HTERT RPE-1 (cell line): ENCODE data around the gene GEMIN7.

Experiments used
- in situ Hi-C: fragments of 300-500 bp; cut with MboI; formaldehyde crosslinking; loops from 4 replicates; pipeline ENCODE4 v1.14.3; 2020; ENCODE audit warnings: low sequenced_read_pairs

Gene GEMIN7

DNA sequence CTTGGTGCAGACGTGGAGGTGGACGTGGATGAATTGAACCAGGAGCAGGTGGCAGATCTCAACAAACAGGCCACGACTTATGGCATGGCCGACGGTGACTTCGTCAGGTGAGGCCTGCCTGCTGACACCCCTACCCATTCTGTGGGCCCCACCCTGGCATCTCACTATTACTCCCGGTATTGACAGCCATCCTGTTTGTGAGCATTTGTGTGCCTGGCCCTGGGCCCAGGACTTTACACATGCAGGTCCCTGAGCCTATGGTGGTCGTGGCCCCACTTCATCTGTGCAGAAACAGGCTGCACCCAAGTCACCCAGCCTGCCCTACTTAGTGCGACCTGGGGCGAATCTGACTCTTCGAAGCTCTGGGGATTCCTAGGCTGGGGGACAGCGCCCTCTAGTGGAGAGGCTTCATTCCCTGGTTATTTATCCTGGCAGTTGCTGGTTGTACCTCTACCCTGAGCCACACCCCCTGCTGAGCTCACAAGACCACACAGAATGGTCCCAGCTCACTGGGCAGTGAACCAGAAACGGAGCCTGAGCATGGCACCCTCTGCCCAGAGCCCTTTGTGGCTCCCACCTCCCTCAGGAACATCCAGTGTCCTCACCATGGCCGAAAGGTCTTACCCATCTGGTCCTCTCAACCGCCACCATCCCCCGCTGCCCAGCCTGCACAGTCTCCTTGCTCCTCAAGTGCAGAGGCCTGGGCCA, 19.6 kb upstream of the GEMIN7 start:
- in situ Hi-C loops = no loop called here

DNA sequence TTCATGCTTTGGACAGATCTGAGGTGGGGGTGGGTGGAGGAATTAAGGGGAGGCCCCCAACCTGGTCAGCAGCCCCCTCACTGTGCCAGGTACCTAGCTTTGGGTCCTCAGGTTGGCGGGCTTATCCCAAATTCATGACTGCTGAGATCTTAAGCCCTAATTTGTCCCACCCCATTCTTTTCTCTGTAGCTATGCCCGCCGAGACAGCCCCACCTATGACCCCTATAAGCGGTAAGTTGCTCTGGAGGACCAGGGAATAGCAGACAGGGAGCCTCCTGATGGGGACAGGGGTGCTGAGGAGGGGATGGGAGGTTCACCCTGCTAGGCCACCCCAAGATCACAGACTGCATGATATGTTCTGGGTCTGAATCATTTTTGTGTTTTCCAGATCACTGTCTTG, 17.1 kb upstream of the GEMIN7 start:
- in situ Hi-C loops = no loop called here

DNA sequence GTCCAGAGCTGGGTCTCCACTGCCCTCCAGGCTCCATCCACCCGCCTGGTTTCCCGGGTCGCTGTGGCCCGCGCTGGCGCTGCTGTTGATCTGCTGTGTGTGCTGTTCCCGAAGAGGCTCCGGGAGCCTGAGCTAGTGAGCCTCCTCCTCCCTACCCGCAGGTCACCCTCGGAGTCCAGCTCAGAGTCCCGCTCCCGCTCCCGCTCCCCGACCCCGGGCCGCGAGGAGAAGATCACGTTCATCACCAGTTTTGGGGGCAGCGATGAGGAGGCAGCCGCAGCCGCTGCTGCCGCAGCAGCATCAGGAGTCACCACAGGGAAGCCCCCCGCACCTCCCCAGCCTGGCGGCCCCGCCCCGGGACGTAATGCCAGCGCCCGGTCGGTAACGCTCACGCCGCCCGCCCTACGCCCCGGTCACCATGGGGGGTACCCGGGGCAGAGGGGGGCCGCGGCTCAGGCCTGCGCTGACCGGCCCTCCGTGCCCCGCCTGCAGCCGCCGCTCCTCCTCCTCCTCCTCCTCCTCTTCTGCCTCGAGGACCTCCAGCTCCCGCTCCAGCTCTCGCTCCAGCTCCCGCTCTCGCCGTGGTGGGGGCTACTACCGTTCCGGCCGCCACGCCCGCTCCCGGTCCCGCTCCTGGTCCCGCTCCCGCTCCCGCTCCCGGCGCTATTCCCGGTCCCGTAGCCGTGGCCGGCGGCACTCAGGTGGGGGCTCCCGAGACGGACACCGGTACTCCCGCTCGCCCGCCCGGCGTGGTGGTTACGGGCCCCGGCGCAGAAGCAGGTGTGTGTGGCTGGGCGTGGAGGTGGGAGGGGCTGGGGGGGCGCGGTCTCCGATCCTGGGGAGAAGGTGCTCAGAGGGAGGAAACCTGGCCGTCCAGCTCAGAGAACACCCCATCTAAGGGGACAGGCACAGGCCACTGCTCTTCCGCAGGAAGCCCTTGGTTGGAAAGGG, 14.9 kb upstream of the GEMIN7 start:
- in situ Hi-C loops = no loop called here

DNA sequence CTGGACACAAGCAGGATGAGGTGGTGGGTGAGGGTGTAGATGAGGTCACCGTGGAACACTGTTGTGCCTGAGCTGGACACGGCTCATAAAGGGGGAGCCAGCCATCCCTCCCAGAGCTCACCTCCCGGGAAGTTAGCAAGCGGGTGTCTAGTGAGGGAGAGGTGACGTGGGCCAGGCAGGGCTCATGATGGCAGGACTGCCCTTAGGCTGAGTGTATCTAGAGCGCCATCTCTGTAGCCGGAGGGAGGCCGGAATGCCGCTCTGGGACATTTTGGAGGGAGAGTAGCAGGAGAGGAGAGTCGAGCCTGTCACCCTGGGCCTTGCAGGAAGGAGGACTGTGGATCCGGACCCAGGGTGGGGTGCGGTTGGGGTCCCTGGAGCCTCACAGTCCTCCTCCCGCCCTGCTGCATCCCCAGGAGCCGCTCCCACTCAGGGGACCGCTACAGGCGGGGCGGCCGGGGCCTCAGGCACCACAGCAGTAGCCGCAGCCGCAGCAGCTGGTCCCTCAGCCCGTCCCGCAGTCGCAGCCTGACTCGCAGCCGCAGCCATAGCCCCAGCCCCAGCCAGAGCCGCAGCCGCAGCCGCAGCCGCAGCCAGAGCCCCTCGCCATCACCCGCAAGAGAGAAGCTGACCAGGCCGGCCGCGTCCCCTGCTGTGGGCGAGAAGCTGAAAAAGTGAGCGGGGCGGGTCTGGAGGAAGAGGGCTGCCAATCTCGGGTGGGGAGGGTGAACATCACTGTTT, 12.0 kb upstream of the GEMIN7 start:
- in situ Hi-C loops = no loop called here

DNA sequence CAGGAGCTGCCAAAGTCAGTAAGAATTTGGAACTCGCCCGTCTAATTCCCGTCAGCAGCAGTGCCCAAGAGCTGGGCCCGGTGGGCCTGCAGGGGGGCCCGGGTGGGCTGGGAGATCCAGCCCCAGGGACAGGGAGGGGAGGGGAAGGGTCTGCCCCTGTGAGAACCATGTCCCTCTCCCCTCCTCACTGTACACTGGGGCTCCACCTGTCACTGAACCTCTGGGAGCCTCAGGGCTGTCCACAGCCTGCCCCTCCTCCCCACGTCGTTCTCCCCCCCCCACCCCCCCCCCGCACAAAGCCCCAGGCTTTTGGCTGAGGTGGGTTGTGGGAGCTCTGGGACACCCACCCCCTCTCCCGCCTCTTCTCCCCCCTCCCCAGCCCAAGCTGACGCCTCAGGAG, 11.0 kb upstream of the GEMIN7 start:
- in situ Hi-C loops = no loop called here

DNA sequence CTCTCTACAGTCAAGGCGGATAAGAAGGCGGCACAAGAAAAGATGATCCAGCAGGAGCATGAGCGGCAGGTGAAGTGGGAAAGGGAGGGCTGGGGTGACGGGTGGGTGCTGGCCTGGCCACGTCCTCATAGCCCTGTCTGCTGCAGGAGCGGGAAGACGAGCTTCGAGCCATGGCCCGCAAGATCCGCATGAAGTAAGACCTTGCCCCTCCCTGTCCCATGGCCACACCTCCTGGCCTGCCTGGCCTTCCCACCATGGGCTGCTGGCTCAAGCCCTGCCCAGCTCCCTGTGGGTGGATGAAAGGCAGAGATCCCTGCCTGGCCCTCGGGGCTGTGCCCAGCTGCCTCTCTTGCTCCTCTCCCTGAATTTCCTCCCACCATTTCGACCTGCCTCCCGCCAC, 10.0 kb upstream of the GEMIN7 start:
- in situ Hi-C loops = no loop called here

DNA sequence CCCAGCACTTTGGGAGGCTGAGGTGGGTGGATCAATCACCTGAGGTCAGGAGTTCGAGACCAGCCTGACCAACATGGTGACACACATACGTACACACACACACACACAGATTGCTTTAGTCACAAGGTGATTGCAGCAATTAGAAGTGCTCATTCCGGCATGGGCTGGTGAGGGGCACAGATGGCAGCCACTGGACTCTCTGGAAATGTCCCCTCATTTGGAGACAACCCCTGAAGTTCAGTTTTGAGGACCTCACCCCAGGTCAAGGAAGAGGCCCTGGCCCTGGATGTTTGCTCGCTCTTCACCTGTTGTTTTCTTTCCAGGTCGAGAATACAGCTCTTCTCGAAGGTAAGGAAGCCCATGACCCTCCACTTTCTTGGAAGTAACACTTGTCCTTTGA, 8.8 kb upstream of the GEMIN7 start:
- in situ Hi-C loops = no loop called here

DNA sequence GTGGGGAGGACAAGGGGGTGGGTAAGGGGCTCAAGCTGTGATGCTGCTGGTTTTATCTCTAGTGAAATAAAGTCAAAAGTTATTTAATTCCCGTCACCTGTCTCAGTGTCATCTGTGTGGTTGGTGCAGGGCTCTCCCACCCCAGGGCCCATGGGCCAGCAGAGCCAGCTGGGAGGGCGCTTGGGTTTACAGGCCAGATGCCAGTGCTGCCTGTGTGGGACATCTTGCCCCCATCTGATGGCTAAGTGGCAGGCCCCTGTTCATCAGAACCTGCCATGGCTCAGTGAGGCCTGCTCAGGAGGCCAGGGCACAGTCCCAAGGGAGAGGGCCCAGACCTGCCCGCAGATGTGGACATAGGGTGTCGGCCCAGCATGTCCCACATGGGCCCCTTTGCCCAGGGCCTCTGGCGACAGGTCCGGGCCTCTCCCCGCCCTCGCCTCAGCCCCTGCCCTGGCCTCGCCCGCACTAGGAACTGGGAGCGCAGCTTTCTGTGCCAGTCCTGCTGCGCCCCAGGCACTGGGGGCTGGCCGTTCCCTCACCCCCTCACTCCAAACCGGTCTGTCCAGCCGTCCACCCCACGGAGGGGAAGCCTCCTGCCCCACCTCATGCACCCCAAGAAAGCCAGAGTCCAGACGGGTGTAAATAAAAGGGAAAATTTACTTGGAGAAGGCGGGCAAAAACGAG, 8.1 kb upstream of the GEMIN7 start:
- in situ Hi-C loops = no loop called here

DNA sequence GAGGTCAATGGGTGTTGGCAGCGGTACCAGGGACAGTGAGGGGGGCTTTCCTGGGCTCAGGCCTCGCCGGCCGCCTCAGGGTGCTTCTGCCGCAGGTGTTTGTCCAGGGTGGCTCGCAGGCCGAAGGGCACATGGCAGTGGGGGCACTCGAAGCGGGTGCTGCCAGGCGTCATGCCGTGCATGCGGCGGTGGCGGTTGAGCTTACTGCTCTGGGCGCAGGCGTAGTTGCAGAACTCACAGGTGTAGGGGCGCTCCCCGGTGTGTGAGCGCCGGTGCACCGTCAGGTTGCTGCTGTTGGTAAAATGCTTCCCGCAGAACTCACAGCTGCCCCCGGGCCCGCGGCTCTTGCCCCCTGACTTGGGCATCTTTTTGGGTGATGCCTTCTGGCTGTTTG, 7.5 kb upstream of the GEMIN7 start:
- in situ Hi-C loops = no loop called here

DNA sequence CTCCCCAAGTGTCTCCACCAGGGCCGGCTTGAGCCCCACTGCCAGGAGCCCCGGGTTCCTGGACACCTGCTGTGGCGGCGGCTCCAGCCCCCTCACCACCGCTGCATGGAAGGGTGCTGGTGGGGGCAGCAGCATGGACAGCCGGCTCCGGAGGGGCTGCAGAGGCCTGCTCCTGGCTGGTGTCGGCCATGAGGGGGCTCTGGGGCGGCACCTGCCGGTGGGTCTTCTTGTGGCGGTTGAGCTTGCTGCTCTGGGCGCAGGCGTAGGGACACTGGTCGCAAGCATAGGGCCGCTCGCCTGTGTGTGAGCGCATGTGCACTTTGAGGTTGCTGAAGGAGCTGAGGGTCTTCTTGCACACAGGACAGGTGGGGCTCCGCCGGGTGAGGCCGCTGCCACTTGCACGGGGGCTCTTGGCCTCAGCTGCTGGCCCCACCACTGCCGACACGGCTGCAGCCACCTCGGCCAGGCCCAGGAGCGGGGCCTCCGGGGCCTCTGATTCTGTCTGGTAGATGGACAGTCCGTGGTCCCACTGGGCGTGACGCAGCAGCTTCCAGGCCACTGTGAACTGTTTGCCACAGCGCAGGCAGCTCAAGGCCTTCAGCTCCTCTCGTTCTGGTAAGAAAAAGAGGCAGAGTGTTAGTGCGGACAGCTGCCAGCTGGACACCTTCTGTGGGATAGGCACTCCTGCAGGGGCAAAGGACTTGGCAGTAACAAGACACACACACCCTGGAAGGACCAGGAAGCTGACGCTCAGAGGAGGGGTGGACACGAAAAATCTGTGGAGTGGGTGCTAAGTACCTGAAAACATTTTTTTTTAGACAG, 6.9 kb upstream of the GEMIN7 start:
- in situ Hi-C loops = no loop called here

DNA sequence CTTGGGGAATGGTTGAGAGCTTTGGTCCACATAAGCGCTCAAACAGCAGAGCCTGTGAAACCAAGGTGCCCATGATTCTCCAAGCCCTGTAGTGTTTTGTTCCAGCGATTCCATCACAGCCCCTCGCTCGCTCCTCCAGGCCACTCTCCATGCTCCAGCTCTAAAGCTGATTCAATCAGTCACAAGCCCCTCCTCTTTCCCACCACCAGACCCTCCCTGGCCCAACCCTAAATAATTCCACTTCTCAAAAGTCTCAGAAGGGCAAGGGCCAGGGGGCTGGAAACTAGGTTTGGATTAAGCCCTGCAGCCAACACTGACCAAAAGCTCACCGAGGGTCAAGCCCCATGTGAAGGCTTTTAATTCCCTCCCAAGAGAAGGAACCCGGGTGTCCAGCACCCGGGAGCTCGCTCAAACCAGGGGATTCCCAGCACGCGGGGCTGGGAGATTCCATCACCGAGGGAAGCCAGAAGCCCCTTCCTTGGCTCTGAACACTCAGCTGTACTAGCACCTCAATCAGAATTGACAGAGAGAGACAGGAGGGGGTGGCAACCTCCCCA, 4.2 kb upstream of the GEMIN7 start:
- in situ Hi-C loops = no loop called here

DNA sequence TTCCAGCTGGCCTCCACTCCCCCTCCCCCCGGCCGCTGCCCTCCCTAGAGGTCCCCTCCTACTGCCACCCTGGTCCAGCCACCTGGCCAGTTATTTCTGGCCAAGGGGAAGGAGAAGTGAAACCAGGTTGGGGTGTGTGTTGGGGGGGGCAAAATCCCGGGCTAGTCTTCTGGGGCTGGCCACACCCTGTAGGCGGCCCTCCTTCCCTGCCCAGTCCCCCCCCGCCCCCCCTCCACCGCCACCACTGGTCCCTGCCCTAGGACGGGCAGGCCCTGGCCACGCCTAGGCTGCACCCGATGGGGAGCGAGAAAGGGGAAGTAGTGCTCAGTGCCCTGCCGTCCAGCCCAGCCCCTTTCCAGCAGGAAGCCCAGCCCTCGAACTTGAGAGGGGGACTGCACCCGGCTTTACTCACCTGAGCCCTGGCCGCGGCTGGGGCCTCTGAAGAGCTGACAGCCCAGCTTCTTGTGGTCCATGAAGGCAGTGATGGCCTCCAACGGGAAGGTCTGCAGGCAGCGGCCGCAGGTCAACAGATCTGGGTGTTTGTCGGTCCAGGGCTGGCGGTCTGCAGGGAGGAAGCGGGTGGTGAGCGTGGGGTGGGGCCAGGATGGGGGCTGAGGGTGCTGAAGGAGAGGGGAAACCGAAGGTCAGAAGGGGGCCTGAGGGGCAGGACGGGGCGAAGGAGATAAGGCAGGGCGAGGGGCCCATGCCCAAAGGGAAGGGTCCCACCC, 3.6 kb upstream of the GEMIN7 start:
- in situ Hi-C loops = no loop called here

DNA sequence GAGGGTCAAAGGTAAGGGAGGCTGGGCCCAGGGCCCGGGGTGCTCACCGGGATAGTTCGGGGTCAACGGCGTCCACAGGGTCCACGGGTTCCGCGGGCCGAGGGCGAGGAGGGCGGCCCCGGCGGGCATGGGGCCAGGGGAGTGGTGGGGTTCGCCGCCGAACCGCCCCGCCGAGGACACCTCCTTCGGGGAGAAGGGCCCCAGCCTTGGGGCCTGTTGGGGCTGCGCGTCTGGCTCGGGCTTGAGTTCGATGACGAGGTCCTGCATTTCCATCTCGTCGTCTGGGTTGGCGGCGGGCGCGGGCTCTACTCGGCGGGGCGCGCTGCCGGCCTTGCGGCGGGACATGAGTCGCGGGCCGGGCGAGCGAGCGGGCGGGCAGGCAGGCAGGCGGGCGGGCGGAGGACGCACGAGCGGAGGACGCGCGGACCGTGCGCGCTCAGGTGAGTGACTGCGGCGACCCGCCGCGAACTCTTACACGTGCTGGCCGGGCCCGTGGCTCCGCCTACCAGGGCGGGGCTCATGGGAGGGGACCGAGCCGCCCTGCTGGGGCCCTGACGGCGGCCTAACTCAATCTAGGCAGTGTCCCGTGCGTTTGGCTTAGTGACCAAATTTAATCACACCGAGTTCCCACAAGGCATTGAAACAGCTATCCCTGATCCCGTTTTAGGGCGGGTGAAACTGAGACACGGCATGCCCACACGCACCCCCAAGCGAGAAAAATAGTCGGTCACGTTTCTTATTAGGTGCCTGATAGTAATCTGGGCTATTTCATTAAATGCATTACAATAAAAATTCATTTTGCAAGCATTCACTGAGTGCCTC, 2.8 kb upstream of the GEMIN7 start, which contains the start of gene ZNF296:
TSS of gene ZNF296 (minus strand) at position 450 of the 822 bp plus-strand sequence. CDS start at position 345, 105 bp downstream.
- in situ Hi-C loops = no loop called here

DNA sequence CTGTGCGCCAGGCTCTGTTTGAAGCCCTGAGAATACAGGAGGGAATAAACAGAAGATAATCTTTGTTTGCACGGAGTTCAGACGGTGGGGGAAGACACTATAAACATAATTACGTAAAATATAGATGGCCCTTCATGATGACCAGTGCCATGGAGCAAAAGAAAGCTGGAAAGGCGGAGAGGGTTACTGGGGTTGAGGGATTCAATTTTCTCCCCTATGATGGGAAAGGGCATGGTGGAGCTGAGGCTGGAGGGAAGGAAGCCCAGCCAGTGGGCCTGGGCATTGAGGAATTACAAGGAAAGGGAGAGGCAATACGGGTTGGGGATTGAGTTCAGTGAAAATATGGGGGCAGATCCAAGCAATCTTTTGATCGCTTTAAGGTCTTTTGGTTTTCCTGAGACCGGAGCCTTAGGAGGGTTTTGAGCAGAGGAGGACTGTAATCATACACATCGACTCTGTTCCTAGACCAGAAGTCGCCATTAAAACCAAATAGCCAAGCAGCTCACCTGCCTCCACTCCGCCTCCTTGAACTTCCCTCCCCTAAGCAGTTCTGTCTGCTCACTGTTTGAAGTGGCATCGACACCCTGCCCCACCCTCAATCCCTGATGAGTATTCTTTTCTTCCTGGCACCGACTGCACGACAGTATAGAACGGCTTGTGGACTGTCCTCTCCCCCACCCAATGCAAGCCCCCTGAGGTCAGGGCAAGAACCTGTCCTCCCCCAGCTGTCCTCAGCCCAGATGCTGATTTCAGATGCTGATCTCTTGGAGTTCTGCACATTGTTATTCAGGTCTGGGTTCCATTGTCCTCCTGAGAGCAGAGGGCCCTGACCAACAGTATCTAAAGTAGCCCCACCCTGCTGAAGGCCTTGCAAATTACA, 2.0 kb upstream of the GEMIN7 start:
- in situ Hi-C loops = no loop called here

DNA sequence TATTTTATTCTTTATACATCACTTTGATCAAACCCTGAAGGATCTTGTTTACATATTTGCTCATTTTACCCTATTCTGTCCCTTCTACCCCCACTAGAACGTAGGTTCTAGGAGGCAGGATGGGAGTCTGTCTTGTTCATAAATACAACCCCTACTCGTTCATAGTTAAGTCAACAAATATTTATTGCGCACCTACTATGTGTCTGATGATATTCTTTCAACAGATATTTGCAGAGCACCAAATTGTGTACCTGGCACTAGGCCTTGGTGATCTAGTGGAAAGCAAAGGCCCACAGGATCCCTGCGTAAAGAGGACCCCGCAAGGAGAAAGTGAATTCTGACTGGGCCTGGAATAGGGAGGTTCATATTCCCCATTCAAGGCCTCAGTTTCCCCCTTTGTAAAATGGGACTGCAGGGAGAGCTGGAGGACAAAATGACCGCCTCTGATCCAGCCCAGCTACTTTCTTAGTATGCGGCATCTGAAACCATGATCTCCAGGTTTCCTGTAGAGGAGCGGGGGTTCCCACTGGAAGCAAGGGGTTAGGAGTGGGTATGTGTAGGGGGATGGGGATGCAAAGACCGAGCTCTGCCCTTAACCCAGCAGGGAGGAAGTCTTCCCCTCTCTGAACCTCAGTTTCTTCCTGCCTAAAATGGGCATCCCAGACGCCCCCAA, 534 bp upstream of the GEMIN7 start:
- in situ Hi-C loops = no loop called here

DNA sequence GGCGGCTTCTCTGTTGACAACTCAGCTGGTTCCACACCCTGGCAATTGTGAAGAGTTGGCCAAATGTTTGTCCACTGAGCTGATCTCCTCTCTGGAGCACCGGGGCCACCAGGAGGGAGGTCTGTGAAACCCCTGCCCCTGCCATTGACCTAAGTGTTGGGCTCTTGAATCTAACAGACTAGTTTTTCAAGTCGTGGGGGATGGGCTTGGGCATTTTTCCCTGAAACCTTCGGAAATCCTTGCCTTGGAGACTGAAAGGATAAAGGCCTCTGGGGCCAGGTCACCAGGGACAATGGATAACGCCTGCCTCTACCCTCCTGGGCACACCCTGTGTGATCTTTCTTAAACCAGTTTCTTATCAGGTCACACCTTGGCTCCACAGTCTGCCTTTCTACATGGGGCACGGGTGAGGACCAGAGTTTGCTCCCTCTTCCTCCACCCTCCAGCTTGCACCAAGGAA, 881 bp downstream of the GEMIN7 start:
- in situ Hi-C loops = no loop called here

DNA sequence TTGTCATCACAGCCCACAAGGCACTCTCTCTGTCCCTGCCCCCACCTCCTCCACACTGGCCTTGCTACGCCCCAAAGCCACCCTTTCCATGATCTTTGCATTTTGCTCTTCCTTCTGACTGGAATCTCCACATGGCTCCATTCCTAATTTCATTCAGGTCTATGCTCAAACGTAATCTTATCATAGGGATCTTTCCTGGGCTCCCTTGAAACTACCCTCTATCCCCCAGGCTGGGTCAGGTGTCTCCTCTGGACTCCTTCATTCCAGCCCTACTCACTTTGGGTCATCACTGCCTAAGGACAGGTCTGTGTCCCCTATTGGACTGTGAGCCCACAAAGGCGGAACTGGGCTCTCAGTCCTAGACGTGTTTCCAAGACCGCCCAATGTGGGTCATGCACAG, 3.1 kb downstream of the GEMIN7 start:
- in situ Hi-C loops = no loop called here
